Ovary (tissue), 9 donors: ENCODE measurements around the gene GPA33. TPM values are rescaled to one million over a fixed set of nuclear protein-coding genes. Genes with fewer than 3 reads are reported as not detected.
"Not testable (repeated sequence)": the region's sequence is repeated elsewhere in the genome, so short reads cannot be mapped to it uniquely, and the experiment has no call there.

Experiments used
- DNase-seq, 5 donors: peaks; one replicate each; pipeline ENCODE4 v3.0.0-alpha.2; 2019 to 2020
- H3K27ac ChIP-seq, 2 donors: fragments of 200-600 bp; one replicate each; pipeline versions ENCODE4 v1.5.1 to v1.8.0; 2019 to 2022
- H3K27me3 ChIP-seq: fragments of 200-600 bp; one replicate; pipeline ENCODE4 v1.8.0; 2022
- H3K36me3 ChIP-seq: fragments of 200-600 bp; sonication (generic); one replicate; pipeline ENCODE4 v1.5.1; 2019
- H3K4me1 ChIP-seq: one replicate; pipeline ENCODE4 v1.8.1; 2013; ENCODE audit warnings: mild to moderate bottlenecking, moderate library complexity; ENCODE audit not compliant: insufficient read depth
- H3K4me3 ChIP-seq: fragments of 200-600 bp; sonication (generic); one replicate; pipeline ENCODE4 v1.5.1; 2017
- H3K9me3 ChIP-seq, 2 donors: fragments of 200-600 bp in 1 of 2; sonication (generic) in 1 of 2; one replicate each; pipeline versions ENCODE4 v1.5.1 to v1.8.1; 2013 to 2019; ENCODE audit warnings: mild to moderate bottlenecking in 1 of 2, moderate library complexity in 1 of 2
- CTCF ChIP-seq, 3 donors: fragments of 450-650 bp in 2 of 3; fragments of 200-600 bp in 1 of 3; IDR thresholded peaks; one replicate each; pipeline versions ENCODE4 v1.5.1 to v1.8.0; 2016 to 2022; ENCODE audit warnings: antibody characterized with exemption in 3 of 3, mild to moderate bottlenecking in 1 of 3
- EP300 ChIP-seq: sonication (generic); formaldehyde crosslinking; IDR thresholded peaks from one replicate; pipeline ENCODE4 v1.6.1; 2017; ENCODE audit warnings: antibody characterized with exemption
- POLR2A ChIP-seq: fragments of 450-650 bp; IDR thresholded peaks from one replicate; pipeline ENCODE4 v1.6.1; 2017; ENCODE audit warnings: antibody characterized with exemption, mild to moderate bottlenecking, moderate library complexity
- WGBS, 3 donors: extraction: QIAGEN DNeasy Blood & Tissue Kit in 1 of 3; methylation state at CpG; one replicate each; pipeline versions ENCODE4 v1.1.5 to v1.1.7; 2013 to 2017; 5-methylcytosine and 5-hydroxymethylcytosine counted together
- intact Hi-C, 4 donors: fragments of 100-400 bp; cut with DNase I; formaldehyde crosslinking; loops; one replicate each; pipeline versions ENCODE4 v1.11.0 to v1.15.1; 2022 to 2023
- polyA plus RNA-seq, 2 donors: library from polyadenylated mRNA; stranded (reverse); fragments of 200-250 nt in 1 of 2; fragments of 350-450 nt in 1 of 2; fragmentation: Illumina TruSeq in 1 of 2; extraction: RNeasy Lipid Tissue Mini Kit (QIAGEN cat#74804) in 1 of 2; gene quantifications; one replicate each; pipeline ENCODE4 v1.2.3, GENCODE V29; 2013 to 2014
- total RNA-seq, 7 donors: library from RNA; depleted of rRNA in 2 of 7; stranded (reverse); fragments of >200 nt in 2 of 7; fragmentation: NEBNext Ultra II Directional in 3 of 7; extraction: Animal tissue kit (Norgen Biotek cat#: 25700) in 3 of 7; gene quantifications; one replicate each; pipeline versions ENCODE4 v1.1.0 to v1.2.4, GENCODE V29; 2016 to 2023
- donor health status: DM: no; HTN: no; CAD: no; lungs with moderate emphysema.
- donor health status: DM: no; HTN: no; CAD: no.
- donor health status: Bipolar disorder and iron deficiency.
- donor health status: DM: yes; HTN: yes; CAD: no.
- donor health status: DM: no; HTN: no; CAD: no.
- donor health status: DM: yes; HTN: yes; CAD: no.

GPA33 gene
- total and polyA plus RNA-seq, 9 donors, result 0.06 to 1.3 (median 0.43) TPM; not detected in 5

- intact Hi-C loops, result loop anchor here in 1 of 4 donors (10.0 kb wide), 1 partner anchor 1118 kb away; no protein-coding TSS in a partner anchor
- no peaks in the 10 kb centered on the region for H3K36me3 ChIP-seq
- TF ChIP-seq EP300, result no peak
- TF ChIP-seq POLR2A, result no peak
- no peak for TF ChIP-seq CTCF (IDR thresholded peaks at IDR 0.05)
- H3K27ac ChIP-seq, result no peak overlapping the region
- H3K4me3 ChIP-seq, result no peak overlapping the region
- WGBS, 3 donors, result 66 to 75% (median 70%) methylated on average over 8 of the region's 8 CpGs
- DNase-seq, result no peak
- no peaks in the 10 kb centered on the region for H3K27me3 ChIP-seq
- no peaks in the 10 kb centered on the region for H3K4me1 ChIP-seq
- no peaks in the 10 kb centered on the region for H3K9me3 ChIP-seq
These were observed 37.8 kb downstream of the GPA33 start for GRCh38 chr1:167052389-167052788.

- Histone ChIP-seq H3K4me3 (no peak overlapping the region), H3K9me3 (no peaks in the 10 kb centered on the region), H3K27me3 (no peaks in the 10 kb centered on the region), H3K4me1 (no peaks in the 10 kb centered on the region), H3K36me3 (no peaks in the 10 kb centered on the region), H3K27ac (no peak overlapping the region)
- no peak for DNase-seq
- intact Hi-C loops, result loop anchor here in 1 of 4 donors (10.0 kb wide), 1 partner anchor 1117 kb away; no protein-coding TSS in a partner anchor
- 91 to 99% (median 92%) methylated on average over 5 of the region's 5 CpGs for WGBS, 3 donors
- no peak for TF ChIP-seq CTCF (IDR thresholded peaks at IDR 0.05)
- TF ChIP-seq EP300, result no peak
- no peak for TF ChIP-seq POLR2A
These were observed 38.3 kb downstream of the GPA33 start for GRCh38 chr1:167051907-167052306.

- Histone ChIP-seq H3K9me3 (no peaks in the 10 kb centered on the region), H3K4me3 (peak overlapping the region; percentile 26), H3K36me3 (no peaks in the 10 kb centered on the region), H3K4me1 (peaks cover 3% of the 10 kb centered on the region), H3K27me3 (no peaks in the 10 kb centered on the region), H3K27ac (no peak overlapping the region)
- peak; percentile 22 to 53 (median 37) for DNase-seq
- TF ChIP-seq CTCF (IDR thresholded peaks at IDR 0.05) (no peak), EP300 (no peak), POLR2A (no peak)
- intact Hi-C loops, result no loop called here
- WGBS, 3 donors, result 4 to 21% (median 14%) methylated on average over 21 of the region's 21 CpGs
These were observed 46.3 kb downstream of the GPA33 start for GRCh38 chr1:167043752-167044488.

GRCh38 chr1:167033646-167034045 lies 56.5 kb downstream of the GPA33 start:
- 55 to 64% (median 63%) methylated on average over 2 of the region's 2 CpGs for WGBS, 3 donors
- intact Hi-C loops, result no loop called here
- TF ChIP-seq CTCF (IDR thresholded peaks at IDR 0.05) (no peak), EP300 (no peak), POLR2A (no peak)
- Histone ChIP-seq H3K4me1 (no peaks in the 10 kb centered on the region), H3K27me3 (no peaks in the 10 kb centered on the region), H3K9me3 (no peaks in the 10 kb centered on the region), H3K27ac (no peak overlapping the region), H3K36me3 (no peaks in the 10 kb centered on the region), H3K4me3 (no peak overlapping the region)
- no peak for DNase-seq

GRCh38 chr1:167029553-167029952 lies 60.6 kb downstream of the GPA33 start:
- H3K36me3 ChIP-seq, H3K27ac ChIP-seq, H3K4me3 ChIP-seq, H3K4me1 ChIP-seq, intact Hi-C loops, H3K9me3 ChIP-seq, DNase-seq, H3K27me3 ChIP-seq: not testable (repeated sequence)
- WGBS, 3 donors, result 93 to 96% (median 95%) methylated on average over 26 to 27 of the region's 27 CpGs
